Effector memory CD4-positive, alpha-beta T cell (primary cell): ENCODE results near the gene GFOD1.

Source experiments
- DNase-seq, 3 donors: peaks; one replicate each; pipeline ENCODE4 v3.0.0-alpha.2; 2020
- H3K27ac ChIP-seq: 2 replicates; pipeline ENCODE4 v1.7.0; 2013; ENCODE audit warnings: mild to moderate bottlenecking, low read length, moderate library complexity; ENCODE audit not compliant: insufficient read depth, poor library complexity, severe bottlenecking
- H3K27me3 ChIP-seq: replicated peaks from 2 replicates; pipeline ENCODE4 v1.7.0; 2013; ENCODE audit warnings: mild to moderate bottlenecking, low read length; ENCODE audit not compliant: insufficient read depth, control insufficient read depth, poor library complexity, severe bottlenecking
- H3K36me3 ChIP-seq: 2 replicates; pipeline ENCODE4 v1.7.0; 2013; ENCODE audit warnings: mild to moderate bottlenecking, low read length, moderate library complexity; ENCODE audit not compliant: control insufficient read depth, insufficient read depth
- H3K4me1 ChIP-seq: 2 replicates; pipeline ENCODE4 v1.7.0; 2013; ENCODE audit warnings: low read length, mild to moderate bottlenecking; ENCODE audit not compliant: control insufficient read depth, insufficient read depth, poor library complexity, severe bottlenecking
- H3K4me3 ChIP-seq: 2 replicates; pipeline ENCODE4 v1.7.0; 2013; ENCODE audit warnings: low read length, low read depth, mild to moderate bottlenecking; ENCODE audit not compliant: insufficient read depth, poor library complexity, severe bottlenecking
- H3K9me3 ChIP-seq: 2 replicates; pipeline ENCODE4 v1.7.0; 2013; ENCODE audit warnings: mild to moderate bottlenecking, low read length, moderate library complexity; ENCODE audit not compliant: control insufficient read depth

Gene GFOD1

DNA sequence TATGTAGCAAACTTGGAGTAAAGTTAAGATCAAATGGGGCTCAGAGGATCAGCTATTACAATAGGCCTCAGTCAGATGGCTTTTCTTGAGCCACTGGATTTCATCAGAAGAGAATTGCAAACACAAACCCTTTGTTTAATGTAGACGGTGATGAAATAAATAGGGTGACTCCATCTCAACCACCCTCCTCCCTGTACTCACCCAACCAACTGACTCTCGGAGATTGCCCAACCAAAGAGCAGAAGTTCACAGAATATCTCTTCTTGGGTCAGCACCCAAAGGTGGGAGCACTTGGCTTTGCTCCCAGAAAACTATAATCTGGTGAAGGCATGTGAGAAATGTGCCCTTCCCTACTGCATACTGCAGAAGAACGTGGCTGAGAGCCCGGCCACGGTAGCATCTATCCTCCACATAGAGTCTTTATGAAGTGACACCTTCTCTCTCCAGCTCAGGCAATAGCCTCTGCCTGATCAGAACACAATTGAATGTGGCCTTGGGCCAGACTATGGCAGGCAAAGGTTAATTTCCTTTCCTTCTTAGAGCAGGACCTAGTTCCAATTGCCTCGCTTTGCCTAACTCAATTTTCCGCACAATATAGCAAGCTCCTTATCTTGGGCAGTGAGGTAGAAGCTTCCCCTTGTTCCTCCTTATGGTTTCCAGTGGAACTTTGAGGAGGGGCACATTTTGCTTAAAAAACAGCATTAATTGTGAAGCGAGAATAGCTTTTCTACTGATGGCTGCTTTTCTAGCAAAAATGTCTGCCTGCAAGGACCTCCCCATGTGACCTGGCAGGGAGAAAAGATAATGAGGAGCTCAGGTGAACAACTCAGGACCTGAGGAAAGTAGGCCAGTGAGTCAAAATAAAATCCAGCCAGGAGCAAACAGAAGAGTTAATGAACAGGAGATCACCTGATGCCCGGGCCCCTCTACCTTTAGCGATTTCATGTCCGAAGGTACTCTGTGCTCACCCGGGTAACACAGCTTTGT is 79.4 kb downstream of the GFOD1 start:
- Histone ChIP-seq H3K36me3 (no peaks in the 10 kb centered on the region), H3K4me3 (no peak overlapping the region), H3K4me1 (no peaks in the 10 kb centered on the region), H3K9me3 (no peaks in the 10 kb centered on the region), H3K27ac (no peak overlapping the region), H3K27me3 (no peaks in the 10 kb centered on the region)
- no peak for DNase-seq

- H3K9me3 ChIP-seq: no peaks in the 10 kb centered on the region
- no peak for DNase-seq
- H3K27me3 ChIP-seq: no peaks in the 10 kb centered on the region
- no peak overlapping the region for H3K27ac ChIP-seq
- no peaks in the 10 kb centered on the region for H3K36me3 ChIP-seq
- H3K4me3 ChIP-seq: no peak overlapping the region
- H3K4me1 ChIP-seq: no peaks in the 10 kb centered on the region
Observed at GRCh38 chr6:13407368-13407708, 80.1 kb downstream of the GFOD1 start.

DNA sequence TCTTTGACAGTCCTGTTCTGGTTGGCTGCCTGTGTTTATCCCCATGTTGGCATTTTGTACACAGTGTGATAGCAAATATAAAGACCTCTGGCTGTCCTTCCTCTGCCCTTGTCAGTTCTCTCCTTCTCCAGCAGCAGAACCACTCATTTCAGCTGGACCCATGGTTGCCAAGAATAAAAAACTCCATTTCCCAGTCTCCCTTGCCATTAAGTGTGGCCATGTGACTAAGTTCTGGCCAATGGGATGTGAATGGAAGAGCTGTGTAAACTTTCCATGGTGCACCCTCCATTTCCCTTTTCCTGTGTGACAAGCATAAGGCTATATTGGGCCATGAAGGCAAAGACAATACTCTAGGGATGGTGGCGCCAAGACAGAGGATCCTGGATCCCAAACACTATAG is 80.6 kb downstream of the GFOD1 start:
- Histone ChIP-seq H3K36me3 (no peaks in the 10 kb centered on the region), H3K4me3 (no peak overlapping the region), H3K27me3 (no peaks in the 10 kb centered on the region), H3K4me1 (no peaks in the 10 kb centered on the region), H3K9me3 (no peaks in the 10 kb centered on the region), H3K27ac (no peak overlapping the region)
- no peak for DNase-seq

DNA sequence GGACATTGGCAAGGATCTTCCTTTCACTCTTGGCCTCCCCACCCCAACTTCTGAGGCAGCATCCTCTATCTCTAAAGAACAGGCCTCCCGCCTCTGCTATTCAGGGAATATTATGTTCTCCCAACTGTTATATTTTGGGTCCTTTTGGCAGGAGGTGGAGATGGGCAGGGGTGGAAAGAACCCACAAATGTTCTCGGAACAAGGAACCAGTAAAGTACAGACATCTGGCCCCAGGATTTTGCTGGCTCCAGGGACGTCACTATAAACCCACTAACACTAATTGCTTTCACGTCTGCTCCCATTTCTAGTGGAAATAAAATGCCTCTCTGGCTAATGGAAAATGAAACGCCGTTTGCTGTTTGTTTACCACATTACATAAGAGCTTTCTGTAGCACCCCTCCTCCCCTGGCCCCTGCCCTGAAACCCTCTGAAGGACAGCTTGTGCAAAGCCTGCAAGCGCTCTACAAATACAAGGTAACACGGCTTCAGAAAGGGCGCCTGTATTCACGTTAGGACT is 81.4 kb downstream of the GFOD1 start:
- Histone ChIP-seq H3K27me3 (no peaks in the 10 kb centered on the region), H3K4me1 (no peaks in the 10 kb centered on the region), H3K36me3 (no peaks in the 10 kb centered on the region), H3K9me3 (no peaks in the 10 kb centered on the region), H3K4me3 (no peak overlapping the region), H3K27ac (no peak overlapping the region)
- no peak for DNase-seq

DNA sequence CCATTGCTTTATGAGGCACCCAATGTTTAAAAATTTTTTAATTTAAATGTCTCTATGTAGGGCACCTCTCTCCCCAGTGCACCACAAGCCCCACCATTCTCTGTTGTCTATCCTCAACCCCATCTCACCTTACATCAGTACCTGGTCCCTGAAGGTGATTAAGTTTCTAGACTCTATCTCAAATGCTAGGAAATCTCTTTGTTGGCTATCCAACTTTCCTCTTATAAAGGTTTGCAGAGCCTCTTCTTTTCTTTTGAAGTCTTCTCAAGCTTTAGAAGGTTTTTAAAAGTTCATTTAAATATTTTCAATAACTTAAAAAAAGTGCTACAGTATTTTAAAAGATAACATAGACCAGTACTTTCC is 82.5 kb downstream of the GFOD1 start:
- H3K27me3 ChIP-seq: no peaks in the 10 kb centered on the region
- no peak for DNase-seq
- no peaks in the 10 kb centered on the region for H3K4me1 ChIP-seq
- H3K9me3 ChIP-seq: no peaks in the 10 kb centered on the region
- no peak overlapping the region for H3K27ac ChIP-seq
- H3K4me3 ChIP-seq: no peak overlapping the region
- no peaks in the 10 kb centered on the region for H3K36me3 ChIP-seq

- DNase-seq: no peak
- Histone ChIP-seq H3K27me3 (no peaks in the 10 kb centered on the region), H3K27ac (no peak overlapping the region), H3K9me3 (no peaks in the 10 kb centered on the region), H3K36me3 (no peaks in the 10 kb centered on the region), H3K4me1 (no peaks in the 10 kb centered on the region), H3K4me3 (no peak overlapping the region)
Observed at GRCh38 chr6:13404228-13404891, 83.0 kb downstream of the GFOD1 start.

DNA sequence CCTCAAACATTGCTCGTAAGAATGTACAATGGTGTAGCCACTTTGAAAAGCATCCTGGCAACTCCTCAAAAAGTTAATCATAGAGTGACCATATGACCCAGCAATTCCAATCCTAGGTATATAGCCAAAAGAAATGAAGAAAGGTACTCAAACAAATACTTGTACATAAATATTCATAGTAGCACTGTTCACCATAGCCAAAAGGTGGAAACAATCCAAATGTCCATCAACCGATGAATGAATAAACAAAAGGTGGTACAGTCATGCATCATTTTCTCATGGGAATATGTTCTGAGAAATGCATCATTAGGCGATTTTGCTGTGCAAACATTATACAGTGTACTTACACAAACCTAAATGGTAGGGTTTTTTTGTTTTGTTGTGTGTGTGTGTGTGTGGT is 84.7 kb downstream of the GFOD1 start:
- no peaks in the 10 kb centered on the region for H3K36me3 ChIP-seq
- H3K27ac ChIP-seq: no peak overlapping the region
- no peaks in the 10 kb centered on the region for H3K27me3 ChIP-seq
- DNase-seq: no peak
- H3K4me1 ChIP-seq: no peaks in the 10 kb centered on the region
- no peak overlapping the region for H3K4me3 ChIP-seq
- H3K9me3 ChIP-seq: no peaks in the 10 kb centered on the region

DNA sequence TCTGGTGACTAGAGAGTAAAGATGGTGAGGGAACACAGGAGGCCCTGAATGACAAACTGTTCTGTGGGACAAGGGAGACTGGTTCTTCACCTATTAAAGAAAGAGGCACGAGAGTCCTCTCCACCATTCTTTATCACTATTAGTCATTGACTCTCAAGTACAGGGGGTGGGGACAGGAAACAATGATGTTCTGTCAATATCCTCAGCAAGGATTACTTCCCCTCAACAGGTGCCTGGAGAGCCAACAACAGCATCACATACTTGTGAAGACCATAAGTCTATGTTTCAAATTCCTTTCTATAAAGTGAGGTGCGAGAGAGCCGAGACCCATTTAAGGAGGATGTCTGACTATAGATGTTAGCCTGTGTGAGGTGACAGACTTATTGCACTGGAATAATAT is 86.6 kb downstream of the GFOD1 start:
- Histone ChIP-seq H3K4me3 (no peak overlapping the region), H3K27me3 (no peaks in the 10 kb centered on the region), H3K27ac (no peak overlapping the region), H3K9me3 (no peaks in the 10 kb centered on the region), H3K36me3 (no peaks in the 10 kb centered on the region), H3K4me1 (no peaks in the 10 kb centered on the region)
- DNase-seq: no peak

DNA sequence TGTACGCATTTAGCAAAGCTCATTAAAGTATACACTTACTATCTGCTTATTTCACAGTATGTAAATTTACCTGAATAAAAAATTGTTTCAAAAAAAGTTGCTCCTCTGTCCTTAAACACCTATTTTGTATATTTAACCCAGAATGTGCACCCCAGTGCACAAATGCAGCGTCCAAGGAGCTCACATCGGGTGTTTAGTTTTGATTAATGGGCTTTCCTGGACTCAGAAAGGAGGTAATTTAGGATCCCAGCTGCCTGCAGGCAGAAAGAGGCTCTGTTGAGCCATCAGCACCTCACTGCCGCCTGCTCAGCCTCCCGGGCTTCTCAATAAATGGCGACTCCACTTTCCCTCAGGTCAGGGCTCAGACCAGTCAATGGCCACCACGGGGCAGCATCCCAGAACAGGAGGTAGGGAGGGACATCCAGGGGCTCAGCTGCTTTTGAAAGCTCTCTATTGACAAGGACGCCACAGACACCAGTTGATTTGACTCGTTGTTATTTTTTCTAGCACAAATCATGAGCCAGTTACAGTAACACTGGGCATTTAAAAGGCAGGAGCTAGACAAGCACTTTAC is 88.9 kb downstream of the GFOD1 start:
- Histone ChIP-seq H3K36me3 (no peaks in the 10 kb centered on the region), H3K27ac (no peak overlapping the region), H3K9me3 (no peaks in the 10 kb centered on the region), H3K27me3 (no peaks in the 10 kb centered on the region), H3K4me1 (no peaks in the 10 kb centered on the region), H3K4me3 (no peak overlapping the region)
- no peak for DNase-seq

DNA sequence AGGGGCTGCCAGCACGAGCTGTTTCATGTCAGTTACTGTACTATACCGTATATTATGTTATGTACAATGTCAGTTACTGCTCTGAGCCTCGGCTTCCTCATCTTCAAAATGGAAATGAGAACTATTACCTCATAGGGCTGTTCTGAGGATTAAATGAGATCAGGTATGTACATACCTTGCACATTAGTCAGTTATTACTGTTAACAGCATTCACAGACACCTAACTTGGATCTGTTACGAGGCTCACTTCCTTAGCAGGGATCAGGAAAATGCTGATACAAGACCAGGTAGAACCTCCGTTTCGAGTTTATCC is 89.4 kb downstream of the GFOD1 start:
- Histone ChIP-seq H3K27me3 (no peaks in the 10 kb centered on the region), H3K4me3 (no peak overlapping the region), H3K9me3 (no peaks in the 10 kb centered on the region), H3K36me3 (no peaks in the 10 kb centered on the region), H3K27ac (no peak overlapping the region), H3K4me1 (no peaks in the 10 kb centered on the region)
- DNase-seq: no peak
